Measurements from ENCODE around the gene RRBP1. TPM values are rescaled to one million over a fixed set of nuclear protein-coding genes. Genes with fewer than 3 reads are reported as not detected.
A peak's percentile ranks its signal among the peaks of the same experiment; 100 is the strongest.

Gene RRBP1
- total and polyA plus RNA-seq, 2 of the 4 experiments (the other 2 are of a cell fraction) = 90.2 to 136 TPM

- dilution Hi-C loops (cut with HindIII; ENCODE audit: low sequenced_read_pairs, unreplicated experiment) = no loop called here
- H4K5ac ChIP-seq (ENCODE audit: low read depth, low read length) = no peak overlapping the region
- H3K18ac ChIP-seq (ENCODE audit: low read depth, low read length) = no peak overlapping the region
- no peak overlapping the region for H3K9ac ChIP-seq (ENCODE audit: low read depth, low read length)
- no peak overlapping the region for H4K8ac ChIP-seq (ENCODE audit: low read depth in 2 of 2, low read length in 2 of 2)
- H3K27me3 ChIP-seq (ENCODE audit: control insufficient read depth, insufficient read depth, low read length) = no peaks in the 10 kb centered on the region
- no peak overlapping the region for H2BK5ac ChIP-seq (ENCODE audit: low read depth, low read length, poor library complexity, severe bottlenecking)
- no peak overlapping the region for H2AK5ac ChIP-seq (ENCODE audit: low read depth, low read length)
- intact Hi-C loops (cut with micrococcal nuclease) = no loop called here
- H2BK15ac ChIP-seq (ENCODE audit: low read depth, low read length) = no peak overlapping the region
- H3K79me1 ChIP-seq (ENCODE audit: low read depth in 1 of 2, low read length in 2 of 2) = peaks cover 26 to 77% of the 10 kb centered on the region in 2 experiments
- no peak overlapping the region for H3K4ac ChIP-seq (ENCODE audit: low read depth, low read length)
- no peak for ATAC-seq (ENCODE audit: low read depth)
- H4K20me1 ChIP-seq (ENCODE audit: insufficient read depth, low read length) = peaks cover 100% of the 10 kb centered on the region
- no peak overlapping the region for H2BK20ac ChIP-seq (ENCODE audit: low read depth, low read length)
- no peak overlapping the region for H3K14ac ChIP-seq (replicated peaks; ENCODE audit: low read depth, low read length)
- H2AFZ ChIP-seq (replicated peaks; ENCODE audit: low read length, poor library complexity) = no peak overlapping the region
- no peak for DNase-seq
- H3K9me3 ChIP-seq (ENCODE audit: control insufficient read depth, insufficient read depth, low read length) = no peaks in the 10 kb centered on the region
- H4K91ac ChIP-seq (ENCODE audit: insufficient read depth, low read depth, low read length) = no peak overlapping the region
- H2BK120ac ChIP-seq (ENCODE audit: low read depth, low read length) = no peak overlapping the region
- no peak overlapping the region for H3K4me2 ChIP-seq (ENCODE audit: low read depth, low read length)
- H3K36me3 ChIP-seq (ENCODE audit: control insufficient read depth, insufficient read depth, low read length) = peaks cover 26% of the 10 kb centered on the region
- no peak overlapping the region for H3K56ac ChIP-seq (ENCODE audit: extremely low read depth, insufficient read depth, low read length)
- no peak for TF ChIP-seq BHLHE40 (IDR thresholded peaks at IDR 0.05; ENCODE audit: low read depth, low read length)
- no peak for TF ChIP-seq MAFK (IDR thresholded peaks at IDR 0.05; ENCODE audit: low read depth, low read length)
- TF ChIP-seq RCOR1 (IDR thresholded peaks at IDR 0.05; ENCODE audit: insufficient replicate concordance, low read length) = no peak
- TF ChIP-seq NFE2L2 (IDR thresholded peaks at IDR 0.05; ENCODE audit: low read depth, low read length) = no peak
- TF ChIP-seq CEBPB (IDR thresholded peaks at IDR 0.05; ENCODE audit: low read depth, low read length) = no peak
- no peak for TF ChIP-seq SMC3 (IDR thresholded peaks at IDR 0.05; ENCODE audit: low read depth, low read length)
- TF ChIP-seq CHD1 (IDR thresholded peaks at IDR 0.05; ENCODE audit: low read depth, low read length) = no peak
- TF ChIP-seq RAD21 (IDR thresholded peaks at IDR 0.05; ENCODE audit: low read length) = no peak
- no peak for TF ChIP-seq CTCF (conservative IDR thresholded peaks at IDR 0.05; ENCODE audit: low read depth, low read length)
- no CpG with 5 or more reads among the region's 3 CpGs for WGBS, 2 experiments (ENCODE audit: extremely low coverage in 2 of 2, insufficient read length in 1 of 2)
- H3K9me1 ChIP-seq (ENCODE audit: insufficient read depth, low read length) = peaks cover 29% of the 10 kb centered on the region
- BruUV-seq (replicated peaks) = no TSS peak
- H3K23ac ChIP-seq (ENCODE audit: low read depth, low read length) = 0 out of 2 replicates have a peak overlapping the region, but pooled peaks have one; percentile 29
- H2AK9ac ChIP-seq (replicated peaks; ENCODE audit: low read depth, low read length, poor library complexity) = no peak overlapping the region
- POLR2A ChIA-PET (ENCODE audit: unreplicated experiment) = no interaction called here
- in situ Hi-C loops (cut with MboI; ENCODE audit: low sequenced_read_pairs) = no loop called here
- H3K27ac ChIP-seq (ENCODE audit: insufficient read depth, low read length) = no peak overlapping the region
- no peak overlapping the region for H3K4me3 ChIP-seq (ENCODE audit: insufficient read depth, low read depth, low read length)
- CTCF ChIA-PET = interaction anchor here (1.6 kb wide), 1 partner anchor 14 kb away, joined by 7 read pairs; no protein-coding TSS in a partner anchor
- H3K4me1 ChIP-seq (ENCODE audit: control insufficient read depth, insufficient read depth, low read length) = peaks cover 25% of the 10 kb centered on the region
Observed at GRCh38 chr20:17668432-17668831, 13.6 kb downstream of the RRBP1 start.
